ENCODE data around the gene FAM20A.

GRCh38 chr17:68585643-68586042 is 15.5 kb downstream of the FAM20A start:
- TF ChIP-seq CTCF (IDR thresholded peaks at IDR 0.05) (no peak), POLR2AphosphoS5 (IDR thresholded peaks at IDR 0.05) (no peak)
